Peyer's patch (tissue), 4 donors: Measurements from ENCODE around the gene MBNL2. TPM values are rescaled to one million over a fixed set of nuclear protein-coding genes. Genes with fewer than 3 reads are reported as not detected.
"Not testable (repeated sequence)": the region's sequence is repeated elsewhere in the genome, so short reads cannot be mapped to it uniquely, and the experiment has no call there.

Experiments
- DNase-seq, 3 donors: peaks; one replicate each; pipeline ENCODE4 v3.0.0-alpha.2; 2017 to 2019
- H3K27ac ChIP-seq, 4 donors: fragments of 200-600 bp; sonication (generic); one replicate each; pipeline ENCODE4 v1.5.1; 2016 to 2019
- H3K27me3 ChIP-seq, 2 donors: fragments of 200-600 bp; sonication (generic); one replicate each; pipeline ENCODE4 v1.5.1; 2019
- H3K36me3 ChIP-seq, 3 donors: fragments of 200-600 bp; sonication (generic); one replicate each; pipeline ENCODE4 v1.5.1; 2016 to 2019
- H3K4me1 ChIP-seq, 4 donors: fragments of 200-600 bp; sonication (generic); one replicate each; pipeline ENCODE4 v1.5.1; 2016 to 2019
- H3K4me3 ChIP-seq, 4 donors: fragments of 200-600 bp; sonication (generic); 1 replicate in 3 of 4; 2 replicates in 1 of 4; pipeline ENCODE4 v1.5.1; 2016 to 2019; ENCODE audit warnings: mild to moderate bottlenecking in 1 of 4
- H3K9me3 ChIP-seq, 4 donors: fragments of 200-600 bp; sonication (generic); one replicate each; pipeline ENCODE4 v1.5.1; 2016 to 2019; ENCODE audit warnings: mild to moderate bottlenecking in 1 of 4
- CTCF ChIP-seq, 6 experiments: fragments of 450-650 bp in 4 of 6; fragments of 200-600 bp in 2 of 6; sonication (generic) in 1 of 6; IDR thresholded peaks; one replicate each; pipeline ENCODE4 v1.5.1; 2017 to 2019; ENCODE audit warnings: antibody characterized with exemption in 6 of 6, mild to moderate bottlenecking in 3 of 6, moderate library complexity in 1 of 6
- POLR2A ChIP-seq, 2 donors: fragments of 450-650 bp; IDR thresholded peaks; one replicate each; pipeline ENCODE4 v1.5.1; 2017; ENCODE audit warnings: antibody characterized with exemption in 2 of 2, mild to moderate bottlenecking in 2 of 2, moderate library complexity in 2 of 2
- total RNA-seq, 4 donors: library from RNA; depleted of rRNA; stranded (reverse); fragments of >200 nt; gene quantifications; one replicate each; pipeline ENCODE4 v1.1.0, GENCODE V29; 2016

Gene MBNL2
- total RNA-seq, 4 donors from 2014 or later: 27.0 to 44.6 (median 36.3) TPM

- Histone ChIP-seq H3K27ac (no peak overlapping the region), H3K9me3 (no peaks in the 10 kb centered on the region), H3K4me3 (no peak overlapping the region), H3K36me3 (no peaks in the 10 kb centered on the region), H3K27me3 (no peaks in the 10 kb centered on the region), H3K4me1 (no peaks in the 10 kb centered on the region)
- no peak for TF ChIP-seq POLR2A (IDR thresholded peaks at IDR 0.05)
- no peak for TF ChIP-seq CTCF (IDR thresholded peaks at IDR 0.05)
- no peak for DNase-seq
Observed at GRCh38 chr13:97200081-97200942, 21.8 kb upstream of the MBNL2 start.

GRCh38 chr13:97202761-97203160 is 19.4 kb upstream of the MBNL2 start:
- Histone ChIP-seq H3K36me3 (no peaks in the 10 kb centered on the region), H3K27ac (no peak overlapping the region), H3K27me3 (no peaks in the 10 kb centered on the region), H3K4me1 (no peaks in the 10 kb centered on the region), H3K9me3 (no peaks in the 10 kb centered on the region), H3K4me3 (no peak overlapping the region)
- TF ChIP-seq CTCF (IDR thresholded peaks at IDR 0.05) (no peak), POLR2A (IDR thresholded peaks at IDR 0.05) (no peak)
- DNase-seq: no peak

DNA sequence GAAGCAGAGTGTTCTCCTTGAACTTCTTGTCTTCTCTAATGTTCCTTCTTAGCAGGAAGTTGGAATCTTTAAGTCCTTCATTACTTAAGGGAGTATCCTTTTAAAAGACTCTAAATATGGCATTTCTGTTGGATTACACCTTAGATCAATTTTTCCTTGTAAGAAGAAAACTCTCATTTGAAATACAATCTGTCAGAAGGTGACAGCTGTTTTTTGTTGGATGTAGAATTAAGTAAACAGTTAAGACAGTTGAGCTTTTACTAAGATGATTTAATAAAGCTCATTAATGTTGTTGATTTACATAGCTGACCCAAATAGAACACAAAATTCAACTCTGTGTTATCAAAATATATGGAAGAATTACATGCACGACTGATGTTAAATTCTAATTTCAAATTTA is 16.7 kb upstream of the MBNL2 start:
- no peak for DNase-seq
- no peaks in the 10 kb centered on the region for H3K27me3 ChIP-seq

DNA sequence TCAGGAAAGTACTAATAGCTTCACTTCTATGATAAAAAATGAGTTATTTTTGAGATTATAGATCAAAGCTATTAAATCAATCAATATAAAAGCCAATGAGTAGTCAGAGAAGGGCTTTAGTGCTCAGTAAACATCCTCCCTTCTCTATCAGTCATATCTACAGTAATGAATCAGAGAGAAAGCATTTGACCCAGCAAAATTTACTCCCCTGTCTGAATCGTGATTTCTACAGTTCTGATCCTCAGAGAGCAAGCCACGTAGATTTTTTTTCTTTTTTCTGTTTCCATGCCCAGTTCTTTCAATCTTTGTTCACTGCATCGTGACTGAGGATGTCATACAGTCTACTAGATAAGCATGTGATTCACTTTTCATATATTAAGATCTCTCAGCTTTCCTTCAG is 16.2 kb upstream of the MBNL2 start:
- Histone ChIP-seq H3K27ac (no peak overlapping the region), H3K4me3 (no peak overlapping the region), H3K4me1 (no peaks in the 10 kb centered on the region), H3K27me3 (no peaks in the 10 kb centered on the region), H3K36me3 (no peaks in the 10 kb centered on the region), H3K9me3 (no peaks in the 10 kb centered on the region)
- TF ChIP-seq CTCF (IDR thresholded peaks at IDR 0.05) (no peak), POLR2A (IDR thresholded peaks at IDR 0.05) (no peak)
- DNase-seq: no peak

More for the DNA sequence above, 16.7 kb upstream of the MBNL2 start:
- TF ChIP-seq POLR2A (IDR thresholded peaks at IDR 0.05) (no peak), CTCF (IDR thresholded peaks at IDR 0.05) (no peak)
- no peak overlapping the region for H3K27ac ChIP-seq
- H3K9me3 ChIP-seq: no peaks in the 10 kb centered on the region
- no peak overlapping the region for H3K4me3 ChIP-seq
- H3K36me3 ChIP-seq: no peaks in the 10 kb centered on the region
- H3K4me1 ChIP-seq: no peaks in the 10 kb centered on the region

DNA sequence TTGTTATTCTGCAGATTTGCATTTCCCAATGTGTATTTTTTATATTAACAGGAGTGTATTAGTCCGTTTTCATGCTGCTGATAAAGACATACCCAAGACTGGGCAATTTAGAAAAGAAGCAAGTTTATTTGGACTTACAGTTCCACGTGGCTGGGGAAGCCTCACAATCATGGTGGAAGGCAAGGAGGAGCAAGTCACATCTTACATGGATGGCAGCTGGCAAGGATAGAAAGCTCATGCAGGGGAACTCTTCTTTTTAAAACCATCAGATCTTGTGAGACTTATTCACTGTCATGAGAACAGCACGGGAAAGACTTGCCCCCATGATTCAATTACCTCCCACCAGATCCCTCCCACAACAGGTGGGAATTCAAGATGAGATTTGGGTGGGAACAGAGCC is 14.9 kb upstream of the MBNL2 start:
- not testable (repeated sequence) for DNase-seq, H3K36me3 ChIP-seq, H3K9me3 ChIP-seq, H3K4me1 ChIP-seq, H3K4me3 ChIP-seq, H3K27ac ChIP-seq, H3K27me3 ChIP-seq

DNA sequence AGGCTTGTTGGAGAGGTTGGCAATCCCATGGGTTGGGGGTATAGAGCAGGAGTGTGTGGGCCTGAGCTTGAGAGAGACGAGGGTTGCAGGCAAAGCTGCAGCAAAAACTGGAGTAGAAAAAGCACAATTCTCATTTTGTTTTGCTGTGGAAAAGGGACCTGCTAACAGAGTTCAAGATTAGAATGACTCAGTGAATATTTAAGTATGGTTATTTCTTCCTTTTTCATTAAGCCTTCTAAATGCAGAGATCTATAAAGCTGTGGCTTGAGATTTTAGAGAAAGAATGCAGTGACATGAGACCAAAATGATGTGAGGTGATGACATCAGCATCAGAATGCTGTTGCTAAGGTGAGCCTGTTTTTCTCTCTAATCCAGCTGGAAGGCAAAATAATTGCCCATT is 10.8 kb upstream of the MBNL2 start:
- H3K9me3 ChIP-seq: no peaks in the 10 kb centered on the region
- H3K27me3 ChIP-seq: no peaks in the 10 kb centered on the region
- DNase-seq: no peak
- no peaks in the 10 kb centered on the region for H3K36me3 ChIP-seq
- TF ChIP-seq CTCF (IDR thresholded peaks at IDR 0.05) (no peak), POLR2A (IDR thresholded peaks at IDR 0.05) (no peak)
- no peaks in the 10 kb centered on the region for H3K4me1 ChIP-seq
- no peak overlapping the region for H3K4me3 ChIP-seq
- H3K27ac ChIP-seq: no peak overlapping the region
